Measurements from ENCODE around the gene ARHGEF7.

- TF ChIP-seq CTCF (optimal IDR thresholded peaks at IDR 0.05 in 1 of 3, IDR thresholded peaks at IDR 0.05 in 1 of 3, conservative IDR thresholded peaks at IDR 0.05 in 1 of 3; ENCODE audit: extremely low read depth in 1 of 3, insufficient read depth in 2 of 3, low read length in 3 of 3) (no peak), EZH2 (IDR thresholded peaks at IDR 0.05; ENCODE audit: low read length) (no peak)
Measured at GRCh38 chr13:111171629-111172028, 56.5 kb downstream of the ARHGEF7 start.
